CD14-positive monocyte (primary cell): ENCODE measurements around the gene SUSD4. TPM values are rescaled to one million over a fixed set of nuclear protein-coding genes. Genes with fewer than 3 reads are reported as not detected.

ENCODE experiments used
- DNase-seq, 3 donors: peaks; one replicate each; pipeline ENCODE4 v3.0.0-alpha.2; 2011 to 2022
- H2AFZ ChIP-seq: 2 replicates; pipeline ENCODE4 v1.6.0; 2012; ENCODE audit warnings: mild to moderate bottlenecking, low read depth, low read length, inconsistent platforms; ENCODE audit not compliant: insufficient read depth, poor library complexity, severe bottlenecking
- H3K27ac ChIP-seq, 2 donors: 1 replicate in 1 of 2; 2 replicates in 1 of 2; pipeline ENCODE4 v1.5.1; 2012 to 2013; ENCODE audit warnings: low read length in 2 of 2, control low read depth in 1 of 2, inconsistent platforms in 1 of 2, low read depth in 1 of 2, mild to moderate bottlenecking in 1 of 2
- H3K27me3 ChIP-seq, 2 donors: one replicate each; pipeline versions ENCODE4 v1.6.0 to v1.6.1; 2011 to 2013; ENCODE audit warnings: low read length in 2 of 2; ENCODE audit not compliant: control insufficient read depth in 2 of 2, insufficient read depth in 2 of 2
- H3K36me3 ChIP-seq, 2 donors: replicated peaks in 1 of 2; 1 replicate in 1 of 2; 2 replicates in 1 of 2; pipeline versions ENCODE4 v1.5.1 to v1.6.1; 2012 to 2013; ENCODE audit warnings: low read length in 2 of 2, control low read depth in 1 of 2, inconsistent platforms in 1 of 2, mild to moderate bottlenecking in 1 of 2; ENCODE audit not compliant: insufficient read depth in 2 of 2, control insufficient read depth in 1 of 2
- H3K4me1 ChIP-seq, 2 donors: 1 replicate in 1 of 2; 2 replicates in 1 of 2; pipeline versions ENCODE4 v1.5.1 to v1.6.1; 2012 to 2013; ENCODE audit warnings: low read length in 2 of 2, control low read depth in 1 of 2, inconsistent platforms in 1 of 2, mild to moderate bottlenecking in 1 of 2, moderate library complexity in 1 of 2; ENCODE audit not compliant: insufficient read depth in 2 of 2, control insufficient read depth in 1 of 2
- H3K4me2 ChIP-seq: replicated peaks from 2 replicates; pipeline ENCODE3; 2012; ENCODE audit warnings: low read length, moderate library complexity, mild to moderate bottlenecking; ENCODE audit not compliant: poor library complexity, severe bottlenecking; ENCODE audit errors: extremely low read depth
- H3K4me3 ChIP-seq, 3 experiments: fragments of 200-600 bp in 1 of 3; sonication (generic) in 1 of 3; replicated peaks in 1 of 3; 1 replicate in 2 of 3; 2 replicates in 1 of 3; pipeline ENCODE4 v1.5.1; 2011 to 2013; ENCODE audit warnings: low read length in 3 of 3, mild to moderate bottlenecking in 3 of 3, control low read depth in 2 of 3, low read depth in 2 of 3, inconsistent platforms in 1 of 3, moderate library complexity in 1 of 3
- H3K79me2 ChIP-seq: 2 replicates; pipeline ENCODE4 v1.6.0; 2012; ENCODE audit warnings: mild to moderate bottlenecking, control low read depth, inconsistent platforms, low read length, moderate library complexity; ENCODE audit not compliant: insufficient read depth
- H3K9ac ChIP-seq: 2 replicates; pipeline ENCODE4 v1.6.0; 2017; ENCODE audit warnings: low read length, mild to moderate bottlenecking; ENCODE audit not compliant: insufficient read depth, poor library complexity, severe bottlenecking
- H3K9me3 ChIP-seq, 2 donors: replicated peaks in 1 of 2; 1 replicate in 1 of 2; 2 replicates in 1 of 2; pipeline versions ENCODE4 v1.5.1 to v1.6.1; 2012 to 2013; ENCODE audit warnings: low read length in 2 of 2, control low read depth in 1 of 2; ENCODE audit not compliant: control insufficient read depth in 1 of 2, insufficient read depth in 1 of 2
- H4K20me1 ChIP-seq: 2 replicates; pipeline ENCODE4 v1.6.0; 2012; ENCODE audit warnings: mild to moderate bottlenecking, low read length, control low read depth, moderate library complexity; ENCODE audit not compliant: insufficient read depth
- H3K27ac Mint-ChIP-seq, 7 donors: one replicate each; pipeline ENCODE4 v1.8.0; 2020; ENCODE audit warnings: mild to moderate bottlenecking in 7 of 7, mixed read lengths in 7 of 7, moderate library complexity in 6 of 7, inconsistent platforms in 2 of 7
- H3K27me3 Mint-ChIP-seq, 3 donors: one replicate each; pipeline ENCODE4 v1.8.0; 2021 to 2022; ENCODE audit warnings: low read depth in 3 of 3, mild to moderate bottlenecking in 3 of 3, mixed read lengths in 3 of 3, moderate library complexity in 3 of 3, inconsistent platforms in 1 of 3
- H3K36me3 Mint-ChIP-seq, 2 donors: one replicate each; pipeline ENCODE4 v1.8.0; 2020; ENCODE audit warnings: mixed read lengths in 2 of 2, inconsistent platforms in 1 of 2, mild to moderate bottlenecking in 1 of 2
- H3K4me1 Mint-ChIP-seq: one replicate; pipeline ENCODE4 v1.8.0; 2020; ENCODE audit warnings: mild to moderate bottlenecking, mixed read lengths
- H3K4me3 Mint-ChIP-seq, 2 donors: one replicate each; pipeline ENCODE4 v1.8.0; 2020; ENCODE audit warnings: mild to moderate bottlenecking in 2 of 2, mixed read lengths in 2 of 2, moderate library complexity in 1 of 2
- H3K9me3 Mint-ChIP-seq, 7 donors: one replicate each; pipeline ENCODE4 v1.8.0; 2020 to 2022; ENCODE audit warnings: mixed read lengths in 7 of 7, mild to moderate bottlenecking in 6 of 7, moderate library complexity in 6 of 7, inconsistent platforms in 2 of 7
- WGBS: methylation state at CpG from one replicate; pipeline ENCODE4 v1.1.5; 2013; ENCODE audit warnings: missing lambda C conversion rate; ENCODE audit not compliant: insufficient coverage; 5-methylcytosine and 5-hydroxymethylcytosine counted together
- intact Hi-C, 2 donors: fragments of 100-400 bp; cut with micrococcal nuclease; formaldehyde crosslinking; loops; one replicate each; pipeline versions ENCODE4 v1.15.0 to v1.15.1; 2023
- polyA plus RNA-seq, 3 donors: library from polyadenylated mRNA; depleted of rRNA in 1 of 3; unstranded in 2 of 3; stranded (reverse) in 1 of 3; fragments of 300-500 nt in 2 of 3; fragments of >200 nt in 1 of 3; fragmentation: Illumina TruSeq in 2 of 3; gene quantifications; 1 replicate in 2 of 3; 2 replicates in 1 of 3; pipeline ENCODE4 v1.2.3, GENCODE V29; 2012 to 2021
- TF ChIP-seq, protein P1 (sequence below): fragments of 200-600 bp; IDR thresholded peaks from one replicate; pipeline ENCODE4 v1.8.0; 2022; ENCODE audit warnings: antibody characterized with exemption, mild to moderate bottlenecking

The SUSD4 gene
- polyA plus RNA-seq, 3 donors, result 0.34 to 0.92 (median 0.50) TPM

GRCh38 chr1:223299553-223299952 is 64.4 kb downstream of the SUSD4 start:
- Mint-ChIP-seq H3K36me3 (no peaks in the 10 kb centered on the region), H3K27ac (no peak overlapping the region), H3K4me3 (no peak overlapping the region), H3K4me1 (no peaks in the 10 kb centered on the region), H3K27me3 (peaks cover 0 to 2% (median 2%) of the 10 kb centered on the region in 3 donors), H3K9me3 (peaks cover 5 to 15% (median 12%) of the 10 kb centered on the region in 7 donors)
- TF ChIP-seq, protein P1, sequence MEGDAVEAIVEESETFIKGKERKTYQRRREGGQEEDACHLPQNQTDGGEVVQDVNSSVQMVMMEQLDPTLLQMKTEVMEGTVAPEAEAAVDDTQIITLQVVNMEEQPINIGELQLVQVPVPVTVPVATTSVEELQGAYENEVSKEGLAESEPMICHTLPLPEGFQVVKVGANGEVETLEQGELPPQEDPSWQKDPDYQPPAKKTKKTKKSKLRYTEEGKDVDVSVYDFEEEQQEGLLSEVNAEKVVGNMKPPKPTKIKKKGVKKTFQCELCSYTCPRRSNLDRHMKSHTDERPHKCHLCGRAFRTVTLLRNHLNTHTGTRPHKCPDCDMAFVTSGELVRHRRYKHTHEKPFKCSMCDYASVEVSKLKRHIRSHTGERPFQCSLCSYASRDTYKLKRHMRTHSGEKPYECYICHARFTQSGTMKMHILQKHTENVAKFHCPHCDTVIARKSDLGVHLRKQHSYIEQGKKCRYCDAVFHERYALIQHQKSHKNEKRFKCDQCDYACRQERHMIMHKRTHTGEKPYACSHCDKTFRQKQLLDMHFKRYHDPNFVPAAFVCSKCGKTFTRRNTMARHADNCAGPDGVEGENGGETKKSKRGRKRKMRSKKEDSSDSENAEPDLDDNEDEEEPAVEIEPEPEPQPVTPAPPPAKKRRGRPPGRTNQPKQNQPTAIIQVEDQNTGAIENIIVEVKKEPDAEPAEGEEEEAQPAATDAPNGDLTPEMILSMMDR, result no peak
- Histone ChIP-seq H3K4me3 (no peak overlapping the region), H3K27me3 (no peaks in the 10 kb centered on the region), H2AFZ (no peak overlapping the region), H3K79me2 (no peaks in the 10 kb centered on the region), H3K9me3 (peaks cover 0 to 20% of the 10 kb centered on the region in 2 donors), H3K9ac (no peak overlapping the region), H3K36me3 (no peaks in the 10 kb centered on the region), H3K4me2 (no peak overlapping the region), H3K4me1 (no peaks in the 10 kb centered on the region), H4K20me1 (no peaks in the 10 kb centered on the region), H3K27ac (no peak overlapping the region)
- intact Hi-C loops, result no loop called here
- no CpG with 5 or more reads among the region's 1 CpG for WGBS
- no peak for DNase-seq

GRCh38 chr1:223298701-223299100 is 65.3 kb downstream of the SUSD4 start:
- H2AFZ ChIP-seq, result no peak overlapping the region
- no peaks in the 10 kb centered on the region for H4K20me1 ChIP-seq
- H3K27ac Mint-ChIP-seq, result no peak overlapping the region
- H3K4me3 ChIP-seq, result no peak overlapping the region
- TF ChIP-seq, protein P1, result no peak
- peaks cover 0 to 16% of the 10 kb centered on the region in 2 donors for H3K9me3 ChIP-seq
- H3K9ac ChIP-seq, result no peak overlapping the region
- no peak for DNase-seq
- no peaks in the 10 kb centered on the region for H3K36me3 ChIP-seq
- intact Hi-C loops, result no loop called here
- H3K27me3 Mint-ChIP-seq, result peaks cover under 1 to 4% (median 2%) of the 10 kb centered on the region in 3 donors
- no CpG with 5 or more reads among the region's 5 CpGs for WGBS
- H3K4me3 Mint-ChIP-seq, result no peak overlapping the region
- no peak overlapping the region for H3K27ac ChIP-seq
- H3K4me1 Mint-ChIP-seq, result no peaks in the 10 kb centered on the region
- H3K79me2 ChIP-seq, result no peaks in the 10 kb centered on the region
- H3K36me3 Mint-ChIP-seq, result no peaks in the 10 kb centered on the region
- no peaks in the 10 kb centered on the region for H3K4me1 ChIP-seq
- no peaks in the 10 kb centered on the region for H3K27me3 ChIP-seq
- H3K9me3 Mint-ChIP-seq, result peaks cover 4 to 10% (median 7%) of the 10 kb centered on the region in 7 donors
- no peak overlapping the region for H3K4me2 ChIP-seq
